Lung (tissue), 16 donors: Measurements from ENCODE around the gene LRFN3. TPM values are rescaled to one million over a fixed set of nuclear protein-coding genes. Genes with fewer than 3 reads are reported as not detected.

Experiments
- ATAC-seq: fragments of 200-7000 bp; cut with Tn5 transposase; one replicate; pipeline ENCODE4 v1.9.1; 2020; ENCODE audit warnings: moderate number of reproducible peaks; ENCODE audit not compliant: insufficient read depth, low FRiP score
- DNase-seq, 3 donors: peaks; one replicate each; pipeline ENCODE4 v3.0.0-alpha.2; 2013 to 2017
- H3K27ac ChIP-seq, 2 donors: one replicate each; pipeline ENCODE4 v1.5.1; 2013; ENCODE audit warnings: mild to moderate bottlenecking in 2 of 2, moderate library complexity in 2 of 2, control low read depth in 1 of 2, inconsistent platforms in 1 of 2, low read depth in 1 of 2, low read length in 1 of 2
- H3K27me3 ChIP-seq, 3 donors: one replicate each; pipeline ENCODE4 v1.5.1; 2013; ENCODE audit warnings: low read length in 2 of 3; ENCODE audit not compliant: control insufficient read depth in 3 of 3, insufficient read depth in 3 of 3
- H3K36me3 ChIP-seq, 4 donors: one replicate each; pipeline ENCODE4 v1.5.1; 2013; ENCODE audit warnings: low read length in 4 of 4, mild to moderate bottlenecking in 1 of 4, moderate library complexity in 1 of 4; ENCODE audit not compliant: control insufficient read depth in 4 of 4, insufficient read depth in 4 of 4
- H3K4me1 ChIP-seq, 5 donors: one replicate each; pipeline ENCODE4 v1.5.1; 2013; ENCODE audit warnings: low read length in 5 of 5, mild to moderate bottlenecking in 2 of 5, moderate library complexity in 1 of 5; ENCODE audit not compliant: control insufficient read depth in 5 of 5, insufficient read depth in 5 of 5
- H3K4me3 ChIP-seq: one replicate; pipeline ENCODE4 v1.5.1; 2013; ENCODE audit warnings: mild to moderate bottlenecking, control low read depth, moderate library complexity
- H3K9ac ChIP-seq, 2 donors: one replicate each; pipeline ENCODE4 v1.5.1; 2013; ENCODE audit warnings: low read length in 2 of 2, control low read depth in 1 of 2; ENCODE audit not compliant: insufficient read depth in 1 of 2
- H3K9me3 ChIP-seq, 4 donors: one replicate each; pipeline ENCODE4 v1.5.1; 2013; ENCODE audit warnings: low read length in 3 of 4, mild to moderate bottlenecking in 1 of 4, moderate library complexity in 1 of 4; ENCODE audit not compliant: control insufficient read depth in 4 of 4, insufficient read depth in 3 of 4
- CTCF ChIP-seq: IDR thresholded peaks from 2 replicates; pipeline ENCODE4 v1.5.1; 2012; ENCODE audit warnings: mild to moderate bottlenecking; ENCODE audit errors: control extremely low read depth, extremely low read depth
- WGBS, 2 donors: extraction: QIAGEN DNeasy Blood & Tissue Kit; methylation state at CpG; one replicate each; pipeline ENCODE4 v1.1.7; 2013; 5-methylcytosine and 5-hydroxymethylcytosine counted together
- long read RNA-seq, 5 donors: transcript quantifications; one replicate each; lab custom pipeline, GENCODE V29; 2026
- polyA plus RNA-seq, 2 donors: library from polyadenylated mRNA; stranded (reverse); fragments of 200-250 nt; gene quantifications; one replicate each; pipeline ENCODE4 v1.2.1, GENCODE V29; 2013
- total RNA-seq, 2 donors: library from RNA; depleted of rRNA in 1 of 2; stranded (reverse); fragments of >200 nt in 1 of 2; gene quantifications; one replicate each; pipeline ENCODE4 v1.2.1, GENCODE V29; 2014 to 2021
- donor health status: control.
- donor health status: control.
- donor health status: Bipolar disorder and iron deficiency.
- donor health status: healthy.
- donor health status: DM: yes; HTN: yes; CAD: no.

The LRFN3 gene
- total RNA-seq (10 to 100 TPM in 1 of 2 donors, 1 to 10 TPM in 1; 3.6 to 14.0 TPM), polyA plus RNA-seq (1 to 10 TPM; 6.2 to 8.9 TPM)
- long read RNA-seq, donor 1, partial matches to known transcripts = 13 of 17 reads
- long read RNA-seq, donor 1, other reads (novel, unspliced or antisense) = 0 of 17 reads
- long read RNA-seq, donor 2 = 0 reads
- long read RNA-seq, donor 3 = 0 reads
- long read RNA-seq, donor 4 = 0 reads
- long read RNA-seq, donor 5, transcript LRFN3-201 (3 exons, 2,513 nt) = major isoform, 8 of 15 reads
- long read RNA-seq, donor 5, partial matches to known transcripts = 7 of 15 reads
- long read RNA-seq, donor 5, other reads (novel, unspliced or antisense) = 0 of 15 reads

GRCh38 chr19:35935911-35936737, at the start of gene LRFN3:
TSS of gene LRFN3 (plus strand) at chr19:35936374. CDS start at chr19:35939426, 3,052 bp downstream.
- WGBS, 2 donors = 2 to 5% methylated on average over 45 to 68 of the region's 68 CpGs
- H3K27me3 ChIP-seq = no peaks in the 10 kb centered on the region
- ATAC-seq (peak; percentile 25), DNase-seq (peak; percentile 77 to 88 (median 79))
- TF ChIP-seq CTCF = no peak
- no peaks in the 10 kb centered on the region for H3K9me3 ChIP-seq
- peaks cover 0 to 19% (median 3%) of the 10 kb centered on the region in 4 donors for H3K36me3 ChIP-seq
- peak within 1 kb of the TSS; percentile 71 to 76 for H3K27ac ChIP-seq
- peak within 1 kb of the TSS in 1 of 2 donors; percentile 92 for H3K9ac ChIP-seq
- peak within 1 kb of the TSS; percentile 53 for H3K4me3 ChIP-seq
- peaks cover 5 to 29% (median 6%) of the 10 kb centered on the region in 5 donors for H3K4me1 ChIP-seq

- Histone ChIP-seq H3K9me3 (no peaks in the 10 kb centered on the region), H3K4me1 (no peaks in the 10 kb centered on the region), H3K27ac (no peak overlapping the region), H3K4me3 (no peak overlapping the region), H3K27me3 (no peaks in the 10 kb centered on the region), H3K36me3 (peaks cover 0 to 30% (median 7%) of the 10 kb centered on the region in 4 donors), H3K9ac (no peak overlapping the region)
- ATAC-seq (no peak), DNase-seq (no peak)
- no peak for TF ChIP-seq CTCF
- WGBS, 2 donors = 92 to 94% methylated on average over 5 of the region's 5 CpGs
These were observed 49.0 kb upstream of the LRFN3 start for GRCh38 chr19:35887197-35887596.

- DNase-seq = no peak
- 96% methylated on average over 9 of the region's 9 CpGs for WGBS, 2 donors
- H3K27ac ChIP-seq = no peak overlapping the region
- H3K36me3 ChIP-seq = peaks cover 0 to 32% (median 7%) of the 10 kb centered on the region in 4 donors
- H3K27me3 ChIP-seq = no peaks in the 10 kb centered on the region
- no peak overlapping the region for H3K9ac ChIP-seq
- H3K4me3 ChIP-seq = no peak overlapping the region
- no peaks in the 10 kb centered on the region for H3K4me1 ChIP-seq
- no peak for ATAC-seq
- no peaks in the 10 kb centered on the region for H3K9me3 ChIP-seq
- no peak for TF ChIP-seq CTCF
These were observed 47.8 kb upstream of the LRFN3 start for GRCh38 chr19:35888398-35888797.
